Kidney capillary endothelial cell (primary cell): ENCODE measurements around the gene RHO.
A peak's percentile ranks its signal among the peaks of the same experiment; 100 is the strongest.
"Not testable (repeated sequence)": the region's sequence is repeated elsewhere in the genome, so short reads cannot be mapped to it uniquely, and the experiment has no call there.

Experiments
- DNase-seq: peaks from one replicate; pipeline ENCODE4 v3.0.0-alpha.2; 2018; ENCODE audit warnings: low spot score

RHO gene

GRCh38 chr3:129499604-129500333 lies 28.7 kb upstream of the RHO start:
- peak; percentile 51 for DNase-seq

GRCh38 chr3:129500334-129500658 lies 28.1 kb upstream of the RHO start:
- DNase-seq: no peak

GRCh38 chr3:129501630-129502029 lies 26.8 kb upstream of the RHO start:
- no peak for DNase-seq

DNA sequence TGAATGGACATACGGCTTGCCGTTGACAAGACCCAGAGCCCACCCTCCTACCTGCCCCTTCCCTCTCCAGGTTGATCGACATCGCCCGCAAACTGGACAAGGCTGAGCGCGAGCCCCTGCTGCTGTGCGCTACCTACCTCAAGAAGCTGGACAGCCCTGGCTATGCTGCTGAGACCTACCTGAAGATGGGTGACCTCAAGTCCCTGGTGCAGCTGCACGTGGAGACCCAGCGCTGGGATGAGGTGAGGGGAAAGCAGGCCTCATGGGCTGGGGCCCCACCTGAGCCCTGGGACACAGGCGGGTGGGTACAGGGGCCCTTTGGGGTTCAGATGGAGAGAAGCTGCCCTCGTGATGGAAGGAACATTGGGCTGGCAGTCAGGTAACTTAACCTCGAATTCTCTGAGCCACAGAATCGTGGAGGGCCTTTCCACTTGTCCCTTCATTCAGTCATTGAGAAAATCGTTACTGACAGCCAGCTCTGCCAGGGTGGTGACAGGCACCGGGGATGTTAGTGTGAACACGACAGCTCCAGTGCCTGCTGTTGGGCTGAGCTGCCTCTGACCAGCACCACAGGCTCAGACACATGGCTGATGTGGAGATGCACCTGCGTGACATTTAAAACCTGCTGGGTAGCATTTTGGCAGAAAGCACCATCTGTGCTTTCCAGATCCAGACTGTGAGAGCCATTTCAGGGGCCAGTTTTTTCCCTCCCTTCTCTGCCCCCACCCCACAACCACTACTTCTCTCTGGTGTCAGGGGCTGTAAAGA lies 25.6 kb upstream of the RHO start:
- no peak for DNase-seq

GRCh38 chr3:129503471-129504291 lies 24.8 kb upstream of the RHO start:
- no peak for DNase-seq

- DNase-seq: no peak
Observed at GRCh38 chr3:129504471-129505100, 23.9 kb upstream of the RHO start.

DNA sequence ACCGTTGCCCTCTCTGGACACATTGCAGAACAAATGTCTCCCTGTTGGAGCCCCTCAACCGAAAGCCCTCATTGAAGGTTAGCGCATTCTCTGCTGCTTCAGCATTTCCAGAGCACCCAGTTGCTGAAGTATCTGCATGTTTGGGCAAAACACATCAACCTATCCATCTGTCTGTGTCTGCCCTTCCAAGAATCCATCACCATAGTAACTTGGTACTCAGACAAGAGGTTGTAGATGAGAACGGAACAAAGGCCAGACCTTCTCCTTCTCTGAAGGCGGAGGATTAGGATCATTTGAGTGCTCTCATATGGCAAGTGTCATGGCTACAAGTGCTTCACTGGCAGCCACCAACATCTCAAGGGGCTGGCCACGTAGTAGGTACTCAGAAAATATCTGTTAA lies 23.1 kb upstream of the RHO start:
- no peak for DNase-seq

DNA sequence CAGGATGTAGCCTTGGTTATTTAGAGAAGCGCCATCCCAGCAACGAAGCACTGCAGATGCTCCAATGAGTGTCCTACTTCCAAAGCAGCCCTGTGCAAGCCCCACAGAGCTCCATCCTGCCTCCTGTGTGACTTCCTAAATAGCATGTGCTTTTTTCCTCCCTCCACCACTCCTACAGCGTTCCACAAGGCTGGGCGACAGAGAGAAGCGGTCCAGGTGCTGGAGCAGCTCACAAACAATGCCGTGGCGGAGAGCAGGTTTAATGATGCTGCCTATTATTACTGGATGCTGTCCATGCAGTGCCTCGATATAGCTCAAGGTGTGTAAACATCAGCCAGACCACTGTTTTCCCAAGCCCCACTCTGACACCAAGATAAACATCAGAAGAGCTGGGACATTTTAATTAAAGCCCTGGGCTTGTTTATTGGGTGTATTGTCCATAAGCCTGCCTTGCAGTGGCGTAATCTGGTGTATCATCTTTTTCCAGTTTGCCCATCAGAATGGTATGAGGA lies 22.2 kb upstream of the RHO start:
- no peak for DNase-seq

GRCh38 chr3:129507181-129507831 lies 21.1 kb upstream of the RHO start:
- DNase-seq: no peak

GRCh38 chr3:129512595-129512994 lies 15.8 kb upstream of the RHO start:
- no peak for DNase-seq

- no peak for DNase-seq
Observed at GRCh38 chr3:129513705-129514104, 14.7 kb upstream of the RHO start.

GRCh38 chr3:129514110-129514509 lies 14.3 kb upstream of the RHO start:
- no peak for DNase-seq

GRCh38 chr3:129514563-129514962 lies 13.9 kb upstream of the RHO start:
- no peak for DNase-seq

GRCh38 chr3:129515108-129515820 lies 13.2 kb upstream of the RHO start:
- not testable (repeated sequence) for DNase-seq

DNA sequence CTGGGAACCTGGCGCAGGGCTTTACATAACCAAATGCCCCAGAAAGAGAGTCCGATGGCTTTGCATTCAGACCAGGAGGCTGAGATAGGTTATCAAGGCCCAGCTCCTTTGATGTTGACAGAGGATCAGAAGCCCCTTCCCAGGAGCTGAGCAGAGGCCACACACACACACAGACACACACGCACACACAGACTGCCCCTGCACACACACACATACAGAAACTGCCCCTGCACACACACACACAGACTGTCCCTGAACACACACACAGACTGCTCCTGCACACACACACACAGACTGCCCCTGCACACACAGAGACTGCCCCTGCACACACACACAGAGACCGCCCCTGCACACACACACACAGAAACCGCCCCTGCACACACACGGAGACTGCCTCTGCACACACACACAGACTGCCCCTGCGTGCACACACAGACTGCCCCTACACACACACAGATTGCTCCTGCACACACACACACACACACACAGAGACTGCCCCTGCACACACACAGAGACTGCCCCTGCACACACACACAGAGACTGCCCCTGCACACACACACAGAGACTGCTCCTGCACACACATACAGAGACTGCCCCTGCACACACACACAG lies 12.5 kb upstream of the RHO start:
- DNase-seq: not testable (repeated sequence)

DNA sequence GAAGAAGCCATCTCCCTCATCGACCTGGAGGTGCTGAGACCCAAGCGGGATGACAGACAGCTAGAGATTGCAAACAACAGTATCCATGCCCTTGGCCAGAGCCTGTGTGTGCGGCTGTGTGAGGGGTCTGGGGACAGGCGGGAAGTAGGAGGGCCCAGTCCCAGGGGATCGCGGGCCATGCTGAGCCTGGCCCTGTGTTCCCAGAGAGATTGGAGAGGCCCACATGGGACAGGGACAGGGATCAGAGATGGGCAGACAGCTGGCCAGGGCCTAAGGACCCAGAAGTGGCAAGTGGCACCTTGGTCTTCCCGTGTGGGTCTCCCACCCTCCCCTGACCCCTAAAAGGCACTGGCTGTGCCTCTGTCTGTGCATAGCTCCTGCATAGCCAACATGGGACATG lies 10.9 kb upstream of the RHO start:
- no peak for DNase-seq

- no peak for DNase-seq
Observed at GRCh38 chr3:129518038-129518561, 10.3 kb upstream of the RHO start.

DNA sequence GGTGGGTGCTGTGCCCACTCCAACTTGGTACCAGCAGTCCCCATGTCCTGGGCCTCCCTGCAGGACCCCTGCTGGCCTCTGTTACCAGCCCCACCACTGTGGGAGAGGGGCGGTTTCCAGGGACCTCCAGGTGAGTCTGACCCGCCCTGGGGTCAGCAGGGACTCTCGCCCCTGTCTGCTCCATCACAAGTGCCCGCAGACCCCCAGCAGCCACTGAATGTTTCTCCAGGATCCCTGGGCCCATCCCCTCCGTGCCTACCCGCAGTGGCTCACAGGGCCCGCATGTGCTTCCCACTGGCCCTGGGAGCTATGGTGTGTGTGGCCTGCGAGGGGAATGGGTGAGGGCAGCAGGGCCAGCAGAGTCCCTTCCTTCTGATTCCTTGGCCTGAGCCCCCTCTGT lies 9.9 kb upstream of the RHO start:
- no peak for DNase-seq

DNA sequence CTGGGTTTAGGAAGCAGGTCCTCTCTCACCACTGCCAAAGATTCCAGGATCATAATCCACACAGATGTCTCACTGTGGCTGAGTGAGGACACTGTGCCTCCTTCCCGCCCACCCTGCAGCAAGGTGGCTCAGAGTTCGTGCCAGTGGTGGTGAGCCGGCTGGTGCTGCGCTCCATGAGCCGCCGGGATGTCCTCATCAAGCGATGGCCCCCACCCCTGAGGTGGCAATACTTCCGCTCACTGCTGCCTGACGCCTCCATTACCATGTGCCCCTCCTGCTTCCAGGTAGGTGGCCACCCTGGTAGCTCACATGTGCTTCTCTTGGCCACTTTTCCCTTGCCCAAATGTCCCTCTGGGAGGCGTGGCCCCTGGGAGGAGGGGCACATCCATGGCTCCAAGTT lies 9.0 kb upstream of the RHO start:
- DNase-seq: no peak
